Measurements from ENCODE around the gene MAP7.
"Not testable (repeated sequence)": the region's sequence is repeated elsewhere in the genome, so short reads cannot be mapped to it uniquely, and the experiment has no call there.

Gene MAP7

GRCh38 chr6:136403110-136403980 is 146.9 kb downstream of the MAP7 start:
- Histone ChIP-seq H3K9ac (ENCODE audit: low read length) (no peak overlapping the region), H3K27me3 (ENCODE audit: control insufficient read depth, insufficient read depth, low read length) (no peaks in the 10 kb centered on the region), H3K4me1 (ENCODE audit: control insufficient read depth, insufficient read depth, low read length) (no peaks in the 10 kb centered on the region), H3K27ac (ENCODE audit: low read depth, low read length) (no peak overlapping the region), H3K36me3 (ENCODE audit: control insufficient read depth, insufficient read depth, low read length) (no peaks in the 10 kb centered on the region), H3K4me3 (ENCODE audit: low read length) (no peak overlapping the region)

GRCh38 chr6:136401749-136402148 is 148.5 kb downstream of the MAP7 start:
- Histone ChIP-seq H3K4me3 (ENCODE audit: low read length) (no peak overlapping the region), H3K4me1 (ENCODE audit: control insufficient read depth, insufficient read depth, low read length) (no peaks in the 10 kb centered on the region), H3K9ac (ENCODE audit: low read length) (no peak overlapping the region), H3K36me3 (ENCODE audit: control insufficient read depth, insufficient read depth, low read length) (no peaks in the 10 kb centered on the region), H3K27ac (ENCODE audit: low read depth, low read length) (no peak overlapping the region), H3K27me3 (ENCODE audit: control insufficient read depth, insufficient read depth, low read length) (no peaks in the 10 kb centered on the region)

DNA sequence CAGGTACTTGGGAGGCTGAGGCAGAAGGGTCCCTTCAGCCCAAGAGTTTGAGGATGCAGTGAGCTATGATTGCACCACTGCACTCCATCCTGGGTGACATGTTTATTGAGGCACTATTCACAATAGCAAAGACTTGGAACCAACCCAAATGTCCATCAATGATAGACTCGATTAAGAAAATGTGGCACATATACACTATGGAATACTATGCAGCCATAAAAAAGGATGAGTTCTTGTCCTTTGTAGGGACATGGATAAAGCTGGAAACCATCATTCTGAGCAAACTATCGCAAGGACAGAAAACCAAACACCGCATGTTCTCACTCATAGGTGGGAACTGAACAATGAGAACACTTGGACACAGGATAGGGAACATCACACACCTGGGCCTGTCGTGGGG is 149.0 kb downstream of the MAP7 start:
- H3K36me3 ChIP-seq (ENCODE audit: control insufficient read depth, insufficient read depth, low read length); H3K27me3 ChIP-seq (ENCODE audit: control insufficient read depth, insufficient read depth, low read length); H3K27ac ChIP-seq (ENCODE audit: low read depth, low read length); H3K4me1 ChIP-seq (ENCODE audit: control insufficient read depth, insufficient read depth, low read length); H3K9ac ChIP-seq (ENCODE audit: low read length); H3K4me3 ChIP-seq (ENCODE audit: low read length): not testable (repeated sequence)

GRCh38 chr6:136398453-136398852 is 151.8 kb downstream of the MAP7 start:
- H3K4me1 ChIP-seq (ENCODE audit: control insufficient read depth, insufficient read depth, low read length), result no peaks in the 10 kb centered on the region

DNA sequence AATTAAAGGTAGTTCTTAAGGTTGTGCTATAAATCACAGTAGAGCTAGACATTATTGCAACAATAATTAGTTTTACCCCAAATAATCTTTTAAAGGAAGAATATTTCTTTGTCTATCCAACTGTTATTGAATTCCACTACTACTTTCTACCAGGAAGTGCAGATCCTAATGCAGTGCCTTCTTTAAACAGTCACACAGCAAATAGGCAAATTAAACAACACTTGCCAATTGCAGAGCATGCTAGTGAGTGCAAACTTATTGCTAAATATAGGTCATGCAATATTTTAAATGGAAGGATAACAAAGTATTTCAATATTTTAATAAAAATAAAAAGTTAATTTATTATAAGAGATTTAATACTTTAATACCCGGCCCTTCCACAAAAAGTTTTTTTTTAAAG is 153.3 kb downstream of the MAP7 start:
- no peak overlapping the region for H3K4me3 ChIP-seq (ENCODE audit: low read length)
- no peaks in the 10 kb centered on the region for H3K36me3 ChIP-seq (ENCODE audit: control insufficient read depth, insufficient read depth, low read length)
- H3K9ac ChIP-seq (ENCODE audit: low read length), result no peak overlapping the region
- no peaks in the 10 kb centered on the region for H3K4me1 ChIP-seq (ENCODE audit: control insufficient read depth, insufficient read depth, low read length)
- no peaks in the 10 kb centered on the region for H3K27me3 ChIP-seq (ENCODE audit: control insufficient read depth, insufficient read depth, low read length)
- H3K27ac ChIP-seq (ENCODE audit: low read depth, low read length), result no peak overlapping the region

More at GRCh38 chr6:136398453-136398852, 151.8 kb downstream of the MAP7 start:
- H3K4me3 ChIP-seq (ENCODE audit: low read length), result no peak overlapping the region
- no peaks in the 10 kb centered on the region for H3K36me3 ChIP-seq (ENCODE audit: control insufficient read depth, insufficient read depth, low read length)
- H3K27ac ChIP-seq (ENCODE audit: low read depth, low read length), result no peak overlapping the region
- no peaks in the 10 kb centered on the region for H3K27me3 ChIP-seq (ENCODE audit: control insufficient read depth, insufficient read depth, low read length)
- no peak overlapping the region for H3K9ac ChIP-seq (ENCODE audit: low read length)

- not testable (repeated sequence) for H3K27ac ChIP-seq (ENCODE audit: low read depth, low read length)
Measured at GRCh38 chr6:136390959-136391358, 159.3 kb downstream of the MAP7 start.

DNA sequence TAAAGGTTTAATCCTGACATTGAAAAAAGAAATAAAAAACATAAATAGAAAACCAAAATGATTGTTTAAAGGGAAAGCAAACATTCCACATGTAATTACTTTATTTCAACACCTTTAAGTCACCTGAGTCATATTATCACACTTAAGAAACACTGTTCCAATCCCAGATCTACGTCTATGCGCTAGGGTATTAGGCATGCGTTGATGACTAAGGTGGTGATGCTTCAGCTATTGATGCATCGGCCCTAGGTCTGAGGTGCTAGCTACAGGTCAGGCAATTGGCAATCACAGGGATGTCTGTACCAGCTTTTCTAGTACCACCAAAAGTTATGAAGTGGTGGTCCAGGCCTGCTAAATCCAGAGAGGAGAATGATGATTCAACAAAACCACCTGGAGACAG is 162.9 kb downstream of the MAP7 start:
- Histone ChIP-seq H3K4me1 (ENCODE audit: control insufficient read depth, insufficient read depth, low read length) (no peaks in the 10 kb centered on the region), H3K9ac (ENCODE audit: low read length) (no peak overlapping the region), H3K36me3 (ENCODE audit: control insufficient read depth, insufficient read depth, low read length) (no peaks in the 10 kb centered on the region), H3K27me3 (ENCODE audit: control insufficient read depth, insufficient read depth, low read length) (no peaks in the 10 kb centered on the region), H3K27ac (ENCODE audit: low read depth, low read length) (no peak overlapping the region), H3K4me3 (ENCODE audit: low read length) (no peak overlapping the region)

More at GRCh38 chr6:136390959-136391358, 159.3 kb downstream of the MAP7 start:
- H3K4me1 ChIP-seq (ENCODE audit: control insufficient read depth, insufficient read depth, low read length); H3K27me3 ChIP-seq (ENCODE audit: control insufficient read depth, insufficient read depth, low read length); H3K4me3 ChIP-seq (ENCODE audit: low read length); H3K9ac ChIP-seq (ENCODE audit: low read length); H3K36me3 ChIP-seq (ENCODE audit: control insufficient read depth, insufficient read depth, low read length): not testable (repeated sequence)

DNA sequence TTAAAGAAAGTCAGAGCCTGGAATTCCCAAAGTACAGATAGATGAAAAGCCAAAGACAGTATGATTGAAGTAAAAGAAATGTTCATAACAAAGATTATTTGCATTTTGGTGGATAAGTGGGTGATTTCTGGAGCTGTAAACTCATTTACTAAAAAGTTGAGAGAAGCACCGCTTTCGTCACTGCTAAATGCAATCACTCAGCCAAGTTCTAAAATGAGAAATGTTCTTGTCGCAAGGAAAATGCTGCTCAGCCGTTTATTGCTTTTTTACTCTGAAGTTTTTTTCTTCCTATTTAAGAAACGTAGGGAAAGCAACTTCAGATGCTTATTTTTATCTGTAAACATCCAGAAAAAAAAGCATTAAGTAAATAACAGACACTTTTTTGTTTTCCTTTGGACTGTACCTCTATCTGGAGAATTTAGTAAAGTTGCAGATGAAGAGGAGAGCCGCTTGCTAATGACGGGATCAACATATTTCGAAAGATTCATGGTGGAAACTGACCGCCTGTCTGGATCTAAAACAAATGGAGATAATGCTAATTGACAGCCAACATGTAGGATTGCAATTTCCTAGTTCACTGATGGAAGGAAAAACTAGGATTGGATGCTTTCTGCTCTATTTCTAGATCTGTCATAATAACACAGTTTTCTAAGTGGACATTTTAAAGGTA is 166.8 kb downstream of the MAP7 start:
- Histone ChIP-seq H3K27me3 (ENCODE audit: control insufficient read depth, insufficient read depth, low read length) (no peaks in the 10 kb centered on the region), H3K36me3 (ENCODE audit: control insufficient read depth, insufficient read depth, low read length) (no peaks in the 10 kb centered on the region), H3K27ac (ENCODE audit: low read depth, low read length) (no peak overlapping the region), H3K4me1 (ENCODE audit: control insufficient read depth, insufficient read depth, low read length) (no peaks in the 10 kb centered on the region), H3K4me3 (ENCODE audit: low read length) (no peak overlapping the region), H3K9ac (ENCODE audit: low read length) (no peak overlapping the region)

DNA sequence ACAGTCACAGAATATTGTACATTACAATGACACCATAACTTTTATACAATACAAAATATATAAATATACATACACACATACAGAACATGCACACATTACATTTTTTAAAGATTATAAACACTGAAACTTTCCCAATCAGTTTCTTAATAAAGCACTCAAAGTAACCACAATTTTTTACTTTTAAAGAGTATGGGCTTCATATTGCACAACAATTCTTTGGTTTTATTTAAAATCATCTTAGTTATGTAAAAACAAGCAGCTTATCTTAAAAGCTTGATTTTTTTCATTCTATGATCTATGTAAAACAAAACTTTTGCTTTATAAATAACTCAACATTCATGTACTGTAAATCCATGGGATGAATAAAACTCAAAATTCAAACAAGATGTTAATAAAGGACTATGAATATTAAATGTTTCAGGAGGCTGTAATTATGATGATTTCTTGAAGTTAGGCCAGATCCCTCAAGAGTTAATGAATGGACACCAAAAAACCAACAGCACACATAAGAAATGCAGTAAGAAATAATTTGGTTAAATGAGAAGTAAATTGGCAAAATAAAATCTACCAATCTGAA is 167.5 kb downstream of the MAP7 start:
- no peak overlapping the region for H3K9ac ChIP-seq (ENCODE audit: low read length)
- H3K4me1 ChIP-seq (ENCODE audit: control insufficient read depth, insufficient read depth, low read length), result no peaks in the 10 kb centered on the region
- H3K36me3 ChIP-seq (ENCODE audit: control insufficient read depth, insufficient read depth, low read length), result no peaks in the 10 kb centered on the region
- no peak overlapping the region for H3K4me3 ChIP-seq (ENCODE audit: low read length)
- H3K27ac ChIP-seq (ENCODE audit: low read depth, low read length), result no peak overlapping the region
- H3K27me3 ChIP-seq (ENCODE audit: control insufficient read depth, insufficient read depth, low read length), result no peaks in the 10 kb centered on the region

GRCh38 chr6:136378888-136379287 is 171.3 kb downstream of the MAP7 start:
- H3K4me1 ChIP-seq (ENCODE audit: control insufficient read depth, insufficient read depth, low read length), result no peaks in the 10 kb centered on the region
- H3K9ac ChIP-seq (ENCODE audit: low read length), result no peak overlapping the region
- no peaks in the 10 kb centered on the region for H3K27me3 ChIP-seq (ENCODE audit: control insufficient read depth, insufficient read depth, low read length)
- no peak overlapping the region for H3K27ac ChIP-seq (ENCODE audit: low read depth, low read length)
- no peaks in the 10 kb centered on the region for H3K36me3 ChIP-seq (ENCODE audit: control insufficient read depth, insufficient read depth, low read length)
- no peak overlapping the region for H3K4me3 ChIP-seq (ENCODE audit: low read length)

GRCh38 chr6:136375836-136376235 is 174.4 kb downstream of the MAP7 start:
- not testable (repeated sequence) for H3K36me3 ChIP-seq (ENCODE audit: control insufficient read depth, insufficient read depth, low read length); H3K4me1 ChIP-seq (ENCODE audit: control insufficient read depth, insufficient read depth, low read length); H3K9ac ChIP-seq (ENCODE audit: low read length); H3K4me3 ChIP-seq (ENCODE audit: low read length); H3K27ac ChIP-seq (ENCODE audit: low read depth, low read length); H3K27me3 ChIP-seq (ENCODE audit: control insufficient read depth, insufficient read depth, low read length)

DNA sequence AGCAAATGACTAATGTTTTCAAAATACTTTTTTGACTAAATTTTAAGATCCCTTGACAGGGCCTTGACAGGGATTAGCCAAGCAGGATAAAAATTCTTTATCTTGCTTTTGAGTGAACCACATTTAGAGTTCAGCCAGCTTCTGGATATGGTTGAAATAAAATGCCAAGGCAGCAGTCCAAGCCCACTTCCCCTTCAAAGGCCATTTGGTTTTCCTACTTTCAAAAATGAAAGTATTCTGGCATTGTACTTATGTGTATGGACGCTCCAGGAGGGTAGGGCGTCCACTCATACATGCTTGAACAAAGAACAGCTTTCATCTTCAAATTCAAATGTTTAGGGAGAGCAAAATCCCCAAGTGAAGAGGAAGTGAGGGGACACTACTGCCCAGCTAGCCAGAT is 178.3 kb downstream of the MAP7 start:
- Histone ChIP-seq H3K36me3 (ENCODE audit: control insufficient read depth, insufficient read depth, low read length) (no peaks in the 10 kb centered on the region), H3K27me3 (ENCODE audit: control insufficient read depth, insufficient read depth, low read length) (no peaks in the 10 kb centered on the region), H3K4me3 (ENCODE audit: low read length) (no peak overlapping the region), H3K27ac (ENCODE audit: low read depth, low read length) (no peak overlapping the region), H3K4me1 (ENCODE audit: control insufficient read depth, insufficient read depth, low read length) (peaks cover 3% of the 10 kb centered on the region), H3K9ac (ENCODE audit: low read length) (no peak overlapping the region)

Data from rectal smooth muscle tissue (tissue), 1 donor.